DMS153 treated with DMSO at 0.1 percent for 48 hours (cell line): Measurements from ENCODE around the gene HMGCL.

Experiments used
- DNase-seq: peaks from one replicate; lab custom pipeline; 2025; ENCODE audit not compliant: unreplicated experiment; lab: John Stamatoyannopoulos, UW

The HMGCL gene

GRCh38 chr1:23779826-23780371 is 45.3 kb downstream of the HMGCL start:
- no peak for DNase-seq

- DNase-seq, result peak; percentile 70
Measured at GRCh38 chr1:23777979-23778814, 47.0 kb downstream of the HMGCL start, which contains the start of gene PITHD1. Gene PITHD1 (plus strand): TSS chr1:23778418. CDS start chr1:23778516, 98 bp downstream.

- no peak for DNase-seq
Measured at GRCh38 chr1:23776217-23776616, 49.0 kb downstream of the HMGCL start.

- DNase-seq, result no peak
Measured at GRCh38 chr1:23774174-23774880, 50.9 kb downstream of the HMGCL start.

GRCh38 chr1:23772854-23773242 is 52.4 kb downstream of the HMGCL start:
- DNase-seq, result no peak

- DNase-seq, result peak; percentile 31
Measured at GRCh38 chr1:23772049-23772853, 53.0 kb downstream of the HMGCL start.

- no peak for DNase-seq
Measured at GRCh38 chr1:23768733-23769132, 56.5 kb downstream of the HMGCL start.

DNA sequence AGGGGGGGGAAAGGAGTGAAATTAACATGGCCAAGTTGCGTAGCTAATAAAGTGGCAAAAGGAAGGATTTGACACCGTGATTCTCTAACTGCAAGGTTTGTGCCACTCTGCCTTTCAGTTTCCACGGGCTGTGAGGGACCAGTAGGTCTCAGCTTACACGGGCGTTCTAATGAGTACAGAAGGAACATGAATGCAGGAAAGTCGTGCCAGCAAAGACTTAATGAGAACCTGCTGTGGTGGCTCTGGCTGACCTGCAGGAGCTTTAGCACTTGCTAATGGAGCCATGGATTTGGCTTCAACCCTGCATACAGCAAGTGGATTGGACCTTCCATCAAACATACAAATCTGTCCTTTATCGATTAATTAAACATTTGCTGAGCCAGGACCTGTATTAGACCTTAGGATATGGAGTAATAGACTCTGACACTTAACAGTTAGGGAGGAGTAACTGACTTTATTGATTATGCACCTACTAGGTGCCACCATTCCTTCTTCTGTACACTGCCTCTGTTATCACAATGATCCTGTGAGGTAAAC is 62.1 kb downstream of the HMGCL start:
- DNase-seq, result no peak

DNA sequence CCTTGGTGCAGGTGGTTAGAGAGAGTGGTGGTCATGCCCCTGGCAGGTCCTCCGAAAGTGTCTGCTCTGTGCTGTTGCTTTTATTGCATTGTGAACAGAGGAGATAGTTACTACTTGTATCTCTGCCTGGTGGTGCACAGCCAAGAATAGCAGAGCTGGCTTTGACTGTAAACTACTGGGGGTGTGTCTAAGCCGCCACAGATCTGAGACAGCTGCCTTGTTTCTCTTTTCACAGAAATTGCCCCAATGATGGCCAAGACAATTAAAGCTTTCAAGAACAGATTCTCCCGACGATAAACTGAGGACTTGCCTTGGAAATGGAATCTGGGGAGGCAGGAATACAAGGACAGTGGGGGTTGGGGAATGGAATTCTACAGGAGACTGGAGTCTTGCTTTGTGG is 66.0 kb downstream of the HMGCL start:
- DNase-seq, result no peak

DNA sequence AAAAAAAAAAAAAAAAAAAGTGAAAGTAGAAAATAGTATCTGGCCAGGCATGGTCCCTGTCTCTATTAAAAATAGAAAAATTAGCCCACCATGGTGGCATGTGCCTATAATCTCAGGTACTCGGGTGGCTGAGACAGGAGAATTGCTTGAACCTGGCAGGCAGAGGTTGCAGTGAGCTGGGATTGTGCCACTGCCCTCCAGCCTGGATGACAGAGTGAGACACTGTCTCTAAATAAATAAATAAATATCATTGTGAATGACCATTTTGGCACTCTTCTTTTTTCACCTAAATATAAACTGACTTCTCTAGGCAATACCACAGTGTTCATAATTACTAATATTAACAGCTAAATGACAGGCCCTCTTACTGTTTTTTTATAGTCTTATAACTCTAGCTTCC is 67.4 kb downstream of the HMGCL start:
- no peak for DNase-seq

DNA sequence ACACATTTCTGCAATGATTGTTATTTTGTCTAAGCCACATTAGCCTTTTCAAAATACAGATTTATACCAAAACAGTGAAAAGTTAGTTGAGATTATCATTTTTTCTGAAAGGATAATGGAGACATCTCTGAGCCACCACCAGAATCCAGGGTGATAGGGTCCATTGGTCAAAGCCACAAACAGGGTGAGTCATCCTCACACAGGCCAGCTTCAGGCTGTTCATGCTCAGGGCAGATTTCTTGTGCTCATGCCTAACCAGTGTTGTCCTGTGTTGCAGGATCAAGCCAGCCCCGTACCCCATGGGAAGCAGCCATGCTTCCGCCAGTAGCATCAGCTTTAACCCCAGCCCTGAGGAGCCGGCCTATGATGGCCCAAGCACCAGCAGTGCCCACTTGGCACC is 68.6 kb downstream of the HMGCL start:
- DNase-seq, result no peak

- DNase-seq, result no peak
Measured at GRCh38 chr1:23752909-23753308, 72.3 kb downstream of the HMGCL start.
